HG02870 (cell line): Measurements from ENCODE around the gene CRYZL1.
"Not testable (repeated sequence)": the region's sequence is repeated elsewhere in the genome, so short reads cannot be mapped to it uniquely, and the experiment has no call there.

Experiments
- ATAC-seq: cut with Tn5 transposase; IDR thresholded peaks from one replicate; pipeline ENCODE4 v1.9.1; 2021; ENCODE audit warnings: mild to moderate bottlenecking, moderate library complexity; ENCODE audit not compliant: unreplicated experiment

CRYZL1 gene

GRCh38 chr21:33640697-33641351 lies 717 bp downstream of the CRYZL1 start:
- ATAC-seq, result no peak

GRCh38 chr21:33634254-33634653 lies 7.3 kb downstream of the CRYZL1 start:
- no peak for ATAC-seq

DNA sequence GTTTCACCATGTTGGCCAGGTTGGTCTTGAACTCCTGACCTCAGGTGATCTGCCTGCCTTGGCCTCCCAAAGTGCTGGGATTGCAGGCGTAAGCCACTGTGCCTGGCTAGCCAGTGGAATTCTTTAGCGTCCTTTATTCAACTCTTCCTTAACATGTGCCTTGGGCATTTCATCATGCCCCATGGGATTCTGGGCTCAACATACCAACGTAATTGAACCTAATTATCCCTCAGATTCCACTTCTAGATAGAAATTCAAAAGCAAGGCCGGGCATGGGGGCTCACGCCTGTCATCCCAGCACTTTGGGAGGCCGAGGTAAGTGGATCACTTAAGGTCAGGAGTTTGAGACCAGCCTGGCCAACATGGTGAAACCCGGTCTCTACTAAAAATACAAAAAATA lies 15.4 kb downstream of the CRYZL1 start:
- not testable (repeated sequence) for ATAC-seq

DNA sequence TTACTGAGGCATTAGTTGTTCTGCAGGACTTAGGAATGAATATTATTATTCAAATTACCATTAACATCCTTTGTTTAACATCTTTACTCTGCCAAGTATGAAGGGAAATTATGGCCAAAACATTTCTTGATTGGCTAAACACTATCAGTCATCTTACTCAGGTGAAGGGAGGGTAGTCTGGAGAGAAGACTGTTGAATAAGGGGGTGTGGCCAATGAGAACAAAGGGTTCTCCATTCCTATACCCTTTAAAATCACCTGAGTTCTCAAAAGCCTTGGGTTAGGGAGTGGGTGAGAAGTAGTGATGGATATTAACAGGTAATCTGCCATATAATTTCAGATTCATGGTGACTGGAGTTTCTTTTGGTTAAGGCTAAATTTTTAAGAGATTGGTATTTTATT lies 19.3 kb downstream of the CRYZL1 start:
- no peak for ATAC-seq

DNA sequence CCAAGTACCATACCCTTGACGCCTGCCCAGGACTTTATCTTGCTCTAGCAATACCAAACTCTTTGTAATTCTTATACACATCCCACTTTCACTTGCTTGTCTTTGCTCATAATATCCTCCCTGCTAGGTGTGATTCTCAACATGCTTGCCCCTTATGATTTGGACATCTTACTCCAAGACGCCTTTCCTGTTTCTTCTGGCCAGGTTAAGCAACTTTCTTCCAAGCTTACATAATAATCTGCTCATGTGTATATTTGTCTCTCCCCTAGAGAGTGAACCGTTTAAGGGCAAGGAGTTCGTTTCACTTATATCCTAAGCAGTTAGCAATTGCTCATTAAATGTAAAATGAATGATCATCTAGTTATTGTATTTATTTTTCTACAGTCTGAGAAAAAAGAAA lies 21.8 kb downstream of the CRYZL1 start:
- ATAC-seq, result no peak

- no peak for ATAC-seq
Observed at GRCh38 chr21:33618407-33618806, 23.1 kb downstream of the CRYZL1 start.

GRCh38 chr21:33617565-33617964 lies 24.0 kb downstream of the CRYZL1 start:
- not testable (repeated sequence) for ATAC-seq

- ATAC-seq, result no peak
Observed at GRCh38 chr21:33611006-33611744, 30.4 kb downstream of the CRYZL1 start.

GRCh38 chr21:33608559-33608958 lies 33.0 kb downstream of the CRYZL1 start:
- no peak for ATAC-seq

GRCh38 chr21:33598051-33598450 lies 43.5 kb downstream of the CRYZL1 start:
- no peak for ATAC-seq

DNA sequence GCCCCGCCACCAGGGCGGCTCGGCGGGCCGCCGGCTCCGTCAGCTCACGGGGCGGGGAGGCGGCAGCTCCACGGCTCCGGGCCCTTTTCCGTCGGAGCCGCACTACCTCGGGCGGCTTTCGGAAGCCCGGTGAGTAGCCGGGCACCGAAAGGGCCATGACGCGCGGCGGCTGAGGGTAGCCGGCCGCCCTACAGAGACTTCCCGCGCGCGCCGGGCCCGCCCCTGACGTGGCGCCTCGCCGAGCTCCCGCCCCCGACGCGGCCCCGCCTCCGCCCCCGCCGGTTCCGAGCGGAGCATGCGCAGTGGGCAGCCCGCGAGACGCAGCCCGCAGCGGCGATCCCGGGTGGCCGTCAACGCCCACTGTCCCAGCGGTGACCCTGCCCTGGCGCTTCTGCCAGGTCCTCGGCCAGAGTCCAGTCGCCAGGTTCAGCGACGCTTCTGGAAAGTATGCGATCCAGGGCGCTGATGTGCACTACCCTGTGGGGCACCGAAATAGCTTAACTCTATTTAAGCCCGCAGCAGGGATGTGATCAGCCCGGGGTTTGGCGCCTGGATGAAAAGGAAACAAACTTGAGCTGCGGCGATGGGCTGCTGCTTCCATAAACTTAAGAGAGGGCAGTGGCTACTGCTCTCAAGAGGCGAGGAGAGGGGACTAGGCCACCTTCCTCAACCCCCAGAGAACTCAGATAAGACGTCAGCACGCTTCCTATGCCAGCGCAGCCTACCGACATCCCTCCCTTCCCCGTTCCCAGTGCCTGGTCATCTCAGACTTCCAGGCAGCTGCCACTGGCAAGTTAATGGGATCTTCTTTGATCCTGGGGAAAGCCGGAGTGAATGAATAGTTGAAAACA lies 52.8 kb downstream of the CRYZL1 start, which contains the start of gene DONSON:
Gene DONSON (minus strand): TSS at position 200 of the 851 bp plus-strand sequence. CDS start 43 bp downstream, at position 157.
- peak; percentile 84 for ATAC-seq

DNA sequence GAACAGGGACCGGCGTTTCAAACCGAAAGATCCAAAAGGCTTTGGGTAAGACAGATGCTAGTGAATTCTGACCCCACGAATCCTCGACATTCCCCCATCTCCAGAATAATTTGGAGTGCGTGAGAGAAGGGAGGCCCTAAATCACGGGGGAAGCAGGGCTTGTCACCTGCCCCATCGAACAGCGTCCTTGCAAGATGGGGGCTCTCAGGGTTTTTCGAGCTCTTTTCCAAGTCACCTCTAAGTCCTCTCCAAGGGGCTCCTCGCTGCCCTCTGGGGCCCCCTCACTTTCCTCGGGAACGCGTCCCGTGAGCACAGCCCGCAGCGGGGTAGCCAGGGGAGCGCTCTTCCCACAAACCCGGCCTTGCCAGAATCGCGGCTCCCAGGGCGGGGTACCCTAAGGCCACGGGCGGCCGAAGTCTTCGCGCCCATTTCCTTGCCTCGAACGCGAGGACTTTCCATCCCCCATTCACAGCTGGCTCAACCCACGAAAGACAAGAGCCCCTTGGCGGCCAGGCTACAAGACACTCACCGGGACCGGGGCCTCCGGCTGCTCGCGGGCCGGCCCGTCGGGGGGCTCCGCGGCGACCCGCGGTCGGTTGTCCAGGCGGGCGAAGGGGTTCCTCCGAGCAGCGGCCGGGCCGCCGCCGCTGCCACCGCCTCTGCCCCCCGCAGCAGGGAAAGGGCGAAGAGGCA lies 53.6 kb downstream of the CRYZL1 start:
- ATAC-seq, result peak; percentile 40

DNA sequence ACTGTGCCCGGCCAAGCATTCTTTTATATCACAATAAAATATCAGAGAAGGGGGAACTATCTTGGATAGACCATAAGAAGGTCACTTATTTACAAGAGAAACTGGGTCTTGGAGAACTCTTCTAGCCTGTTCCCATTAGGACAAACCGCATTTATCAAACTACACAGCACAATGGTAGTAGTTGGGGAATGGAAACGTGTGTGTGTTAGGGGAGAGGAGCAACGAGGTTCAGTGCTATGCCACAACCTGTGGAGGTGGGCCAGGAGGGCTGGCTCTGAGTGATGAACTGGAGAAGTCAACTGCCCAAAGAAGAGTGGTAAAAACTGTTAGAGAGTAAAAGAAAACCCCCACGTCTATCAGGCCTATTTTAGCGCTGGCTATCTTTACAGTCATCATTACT lies 54.6 kb downstream of the CRYZL1 start:
- ATAC-seq, result no peak

DNA sequence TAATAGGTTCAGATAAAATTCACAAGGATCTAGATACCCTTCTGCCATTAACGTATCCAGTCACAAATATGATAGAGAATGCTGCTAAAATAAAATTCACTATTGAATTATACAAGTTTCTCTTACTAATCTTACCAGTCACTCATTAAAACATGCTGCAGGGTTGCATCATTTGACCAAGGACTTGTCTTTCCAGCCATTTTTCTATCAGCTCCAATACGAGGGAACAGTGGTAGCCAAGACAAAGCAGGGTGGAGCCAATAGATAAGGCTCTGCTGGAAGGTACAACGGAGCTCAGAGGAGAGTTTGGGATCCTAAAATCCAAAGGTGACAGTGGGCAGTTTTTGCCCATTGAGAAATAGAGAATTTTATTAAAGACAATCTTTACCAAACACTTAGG lies 57.1 kb downstream of the CRYZL1 start:
- ATAC-seq, result no peak

GRCh38 chr21:33578959-33579542 lies 62.5 kb downstream of the CRYZL1 start:
- ATAC-seq, result no peak

DNA sequence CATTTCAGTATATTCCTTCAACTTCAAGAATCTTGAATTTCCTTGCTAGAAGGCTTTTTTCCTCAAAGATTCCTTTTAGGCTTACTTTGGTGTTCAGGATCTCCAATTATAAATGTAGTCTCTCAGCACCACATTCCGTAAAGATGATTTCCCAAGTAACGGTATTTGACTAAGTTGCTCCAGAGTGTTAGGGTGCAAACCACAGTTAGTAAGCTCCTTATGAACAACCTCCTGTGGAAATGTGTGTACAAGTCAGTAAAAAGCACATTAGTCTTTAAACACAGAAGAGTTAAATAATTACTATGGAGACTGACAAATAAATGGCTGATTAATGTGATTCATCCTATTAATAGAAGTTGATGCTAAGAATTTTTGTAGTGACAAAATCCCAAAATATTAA lies 63.3 kb downstream of the CRYZL1 start:
- no peak for ATAC-seq

- not testable (repeated sequence) for ATAC-seq
Observed at GRCh38 chr21:33576741-33577141, 64.8 kb downstream of the CRYZL1 start.

DNA sequence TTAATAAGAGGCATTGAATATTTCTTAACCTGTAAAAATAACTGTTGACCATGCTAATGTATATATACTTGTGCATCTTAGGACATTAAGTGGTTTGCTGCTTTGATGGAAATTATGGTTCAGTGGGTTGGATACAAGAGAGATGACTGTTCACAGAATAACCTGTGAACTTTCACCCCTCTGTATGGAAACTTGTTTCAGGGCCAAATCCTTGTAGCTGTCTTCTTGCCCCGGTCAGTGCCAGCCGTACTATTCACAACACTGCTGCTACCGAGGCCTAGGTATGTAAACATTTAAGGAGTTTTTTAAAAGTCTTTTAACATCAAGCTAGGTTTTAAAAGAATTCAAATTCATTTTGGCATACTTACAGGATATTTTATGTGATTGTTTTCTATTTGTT lies 69.2 kb downstream of the CRYZL1 start:
- no peak for ATAC-seq

GRCh38 chr21:33569991-33570390 lies 71.5 kb downstream of the CRYZL1 start:
- ATAC-seq, result no peak

DNA sequence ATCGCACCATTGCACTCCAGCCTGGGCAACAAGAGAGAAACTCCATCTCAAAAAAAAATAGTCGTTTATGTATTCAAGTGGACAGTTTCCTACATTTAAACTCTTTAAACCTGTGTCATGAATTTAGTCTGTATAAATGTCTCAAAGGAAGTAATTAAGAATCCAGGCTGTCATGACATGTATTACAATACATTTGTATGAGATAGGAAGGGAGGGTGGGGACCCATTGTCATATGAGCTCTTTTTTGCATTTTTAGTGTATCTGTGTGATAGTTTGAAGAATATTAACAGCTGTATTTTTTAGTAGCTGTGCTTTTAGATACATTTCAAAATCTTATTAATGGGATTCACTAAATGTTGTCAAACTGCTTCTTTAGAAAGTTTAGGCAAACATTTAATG lies 73.1 kb downstream of the CRYZL1 start:
- ATAC-seq, result no peak

DNA sequence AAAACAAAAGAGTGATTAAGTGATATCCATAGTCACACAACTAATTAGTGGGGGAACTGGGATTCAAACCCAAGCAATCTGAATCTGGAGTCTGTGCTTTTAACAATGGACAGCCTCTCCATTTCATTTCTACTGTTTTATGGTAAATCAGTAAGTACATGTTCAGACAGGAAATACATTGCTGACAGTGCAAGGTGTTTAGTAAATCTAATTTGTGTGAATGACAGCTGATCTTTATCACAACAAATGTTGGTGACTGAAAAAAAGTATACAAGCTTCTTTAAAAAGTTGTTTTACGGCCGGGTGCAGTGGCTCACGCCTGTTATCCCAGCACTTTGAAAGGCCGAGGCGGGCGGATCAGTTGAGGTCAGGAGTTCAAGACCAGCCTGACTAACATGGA lies 73.6 kb downstream of the CRYZL1 start:
- no peak for ATAC-seq
